ENCODE data around the gene BMPR2. TPM values are rescaled to one million over a fixed set of nuclear protein-coding genes. Genes with fewer than 3 reads are reported as not detected.
A peak's percentile ranks its signal among the peaks of the same experiment; 100 is the strongest.

The BMPR2 gene
- 10 to 100 TPM; 37.8 to 53.3 (median 51.2) TPM for total RNA-seq

- Histone ChIP-seq H3K27ac (peak within 1 kb of the TSS; percentile 86 to 99 (median 96)), H3K36me3 (no peaks in the 10 kb centered on the region), H3K4me1 (peaks cover 0 to 38% (median 10%) of the 10 kb centered on the region in 4 donors), H3K4me3 (peak within 1 kb of the TSS; percentile 69 to 98 (median 93)), H3K27me3 (no peaks in the 10 kb centered on the region), H3K9me3 (no peaks in the 10 kb centered on the region)
- 0% methylated on average over 46 to 65 of the region's 70 CpGs for WGBS, 2 donors
- TF ChIP-seq, protein P1, sequence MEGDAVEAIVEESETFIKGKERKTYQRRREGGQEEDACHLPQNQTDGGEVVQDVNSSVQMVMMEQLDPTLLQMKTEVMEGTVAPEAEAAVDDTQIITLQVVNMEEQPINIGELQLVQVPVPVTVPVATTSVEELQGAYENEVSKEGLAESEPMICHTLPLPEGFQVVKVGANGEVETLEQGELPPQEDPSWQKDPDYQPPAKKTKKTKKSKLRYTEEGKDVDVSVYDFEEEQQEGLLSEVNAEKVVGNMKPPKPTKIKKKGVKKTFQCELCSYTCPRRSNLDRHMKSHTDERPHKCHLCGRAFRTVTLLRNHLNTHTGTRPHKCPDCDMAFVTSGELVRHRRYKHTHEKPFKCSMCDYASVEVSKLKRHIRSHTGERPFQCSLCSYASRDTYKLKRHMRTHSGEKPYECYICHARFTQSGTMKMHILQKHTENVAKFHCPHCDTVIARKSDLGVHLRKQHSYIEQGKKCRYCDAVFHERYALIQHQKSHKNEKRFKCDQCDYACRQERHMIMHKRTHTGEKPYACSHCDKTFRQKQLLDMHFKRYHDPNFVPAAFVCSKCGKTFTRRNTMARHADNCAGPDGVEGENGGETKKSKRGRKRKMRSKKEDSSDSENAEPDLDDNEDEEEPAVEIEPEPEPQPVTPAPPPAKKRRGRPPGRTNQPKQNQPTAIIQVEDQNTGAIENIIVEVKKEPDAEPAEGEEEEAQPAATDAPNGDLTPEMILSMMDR (IDR thresholded peaks at IDR 0.05): peak in 1 of 5 experiments; percentile 24
- peak; percentile 81 to 88 for TF ChIP-seq POLR2A (IDR thresholded peaks at IDR 0.05)
- peak in 1 of 2 donors; percentile 86 for TF ChIP-seq EP300 (IDR thresholded peaks at IDR 0.05)
- DNase-seq (ENCODE audit: low spot score in 2 of 2): peak; percentile 71 to 77
Observed at GRCh38 chr2:202375609-202376408, at the start of gene BMPR2. TSS of gene BMPR2 (plus strand) at chr2:202376327. CDS start at chr2:202377475, 1,148 bp downstream.

GRCh38 chr2:202327858-202328257, 48.3 kb upstream of the BMPR2 start:
- WGBS, 2 donors: 91 to 94% methylated on average over 1 of the region's 1 CpG
- Histone ChIP-seq H3K27me3 (no peaks in the 10 kb centered on the region), H3K36me3 (peaks cover 0 to 47% (median 0%) of the 10 kb centered on the region in 3 donors), H3K27ac (no peak overlapping the region), H3K4me3 (no peak overlapping the region), H3K4me1 (no peaks in the 10 kb centered on the region), H3K9me3 (no peaks in the 10 kb centered on the region)
- TF ChIP-seq EP300 (IDR thresholded peaks at IDR 0.05) (no peak), POLR2A (IDR thresholded peaks at IDR 0.05) (no peak)
- TF ChIP-seq, protein P1 (IDR thresholded peaks at IDR 0.05): no peak
- DNase-seq (ENCODE audit: low spot score in 2 of 2): no peak

DNA sequence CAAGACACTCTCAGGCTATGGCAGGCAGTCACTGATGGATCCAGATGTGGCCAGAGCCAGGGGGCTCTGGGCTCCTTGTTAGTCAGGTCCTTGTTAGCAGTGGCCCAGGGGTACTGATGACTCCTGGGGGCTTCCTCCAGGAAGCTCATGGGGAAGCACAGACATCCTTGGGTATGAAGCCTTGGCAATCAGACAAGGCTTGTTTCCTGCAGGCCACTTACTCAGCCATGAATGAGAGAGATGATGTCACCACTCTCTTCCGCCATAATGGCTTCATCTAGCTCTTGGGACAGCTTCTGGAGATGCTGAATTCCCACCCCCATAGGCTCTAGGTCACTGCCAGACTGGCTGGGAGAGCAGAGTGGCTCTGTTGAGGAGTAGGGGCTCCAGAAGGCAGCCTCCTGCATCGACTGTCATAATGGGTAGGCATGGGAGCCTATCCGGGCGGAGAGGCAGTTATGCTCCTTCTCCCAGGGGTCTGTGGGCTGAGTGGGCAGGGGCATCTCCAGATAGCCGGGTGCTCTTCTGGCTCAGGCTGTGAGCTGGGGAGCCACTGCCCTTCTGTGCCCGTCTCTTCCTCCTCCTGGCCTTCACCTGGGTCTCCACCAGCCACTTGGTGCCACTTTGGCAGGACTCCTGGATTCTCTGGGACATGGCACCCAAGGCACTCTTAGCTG, 40.2 kb upstream of the BMPR2 start:
- peaks cover 0 to 28% (median 0%) of the 10 kb centered on the region in 3 donors for H3K36me3 ChIP-seq
- H3K27ac ChIP-seq: no peak overlapping the region
- no peaks in the 10 kb centered on the region for H3K4me1 ChIP-seq
- no peak for TF ChIP-seq POLR2A (IDR thresholded peaks at IDR 0.05)
- no peak for TF ChIP-seq EP300 (IDR thresholded peaks at IDR 0.05)
- TF ChIP-seq, protein P1 (IDR thresholded peaks at IDR 0.05): no peak
- H3K9me3 ChIP-seq: no peaks in the 10 kb centered on the region
- H3K4me3 ChIP-seq: no peak overlapping the region
- no peaks in the 10 kb centered on the region for H3K27me3 ChIP-seq
- WGBS, 2 donors: 94 to 96% methylated on average over 6 of the region's 6 CpGs
- no peak for DNase-seq (ENCODE audit: low spot score in 2 of 2)

- DNase-seq (ENCODE audit: low spot score in 2 of 2): no peak
- Histone ChIP-seq H3K27ac (no peak overlapping the region), H3K36me3 (peaks cover 0 to 28% (median 0%) of the 10 kb centered on the region in 3 donors), H3K4me3 (no peak overlapping the region), H3K9me3 (no peaks in the 10 kb centered on the region), H3K4me1 (no peaks in the 10 kb centered on the region), H3K27me3 (no peaks in the 10 kb centered on the region)
- TF ChIP-seq, protein P1 (IDR thresholded peaks at IDR 0.05): no peak
- no peak for TF ChIP-seq EP300 (IDR thresholded peaks at IDR 0.05)
- 30 to 34% methylated on average over 2 of the region's 2 CpGs for WGBS, 2 donors
Observed at GRCh38 chr2:202337151-202337550, 39.0 kb upstream of the BMPR2 start.
